Stimulated activated CD4-positive, alpha-beta T cell treated with anti-CD3 and anti-CD28 coated beads, Interleukin-4, amount 100 ng/mL, for 4 hours (primary cell): Measurements from ENCODE around the gene SGPP1.
"Not testable (repeated sequence)": the region's sequence is repeated elsewhere in the genome, so short reads cannot be mapped to it uniquely, and the experiment has no call there.

Experiments
- DNase-seq, 2 experiments: peaks; one replicate each; pipeline ENCODE4 v3.0.0-alpha.2; 2020

SGPP1 gene

GRCh38 chr14:63725786-63726460, 1.9 kb downstream of the SGPP1 start:
- no peak for DNase-seq

GRCh38 chr14:63717702-63718101, 10.2 kb downstream of the SGPP1 start:
- DNase-seq, result no peak

DNA sequence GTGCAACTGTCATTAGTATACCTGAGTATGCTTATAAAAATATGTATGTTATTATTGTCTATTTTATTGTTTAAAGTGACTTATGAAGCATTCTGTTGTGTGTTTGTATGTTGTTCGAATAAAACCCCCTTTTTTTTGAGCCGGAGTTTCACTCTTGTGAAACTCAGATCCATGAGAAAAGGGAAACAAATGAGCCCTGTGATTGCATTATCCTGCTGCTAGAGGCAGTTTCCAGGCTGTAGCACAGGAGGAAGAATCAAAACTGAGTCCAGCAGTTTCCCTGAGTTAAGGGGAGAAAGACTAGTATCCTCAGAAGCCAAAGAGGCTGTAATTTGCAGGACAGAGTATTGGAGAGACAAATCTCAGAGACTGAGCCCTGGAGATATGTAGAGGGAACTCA, 12.5 kb downstream of the SGPP1 start:
- no peak for DNase-seq

DNA sequence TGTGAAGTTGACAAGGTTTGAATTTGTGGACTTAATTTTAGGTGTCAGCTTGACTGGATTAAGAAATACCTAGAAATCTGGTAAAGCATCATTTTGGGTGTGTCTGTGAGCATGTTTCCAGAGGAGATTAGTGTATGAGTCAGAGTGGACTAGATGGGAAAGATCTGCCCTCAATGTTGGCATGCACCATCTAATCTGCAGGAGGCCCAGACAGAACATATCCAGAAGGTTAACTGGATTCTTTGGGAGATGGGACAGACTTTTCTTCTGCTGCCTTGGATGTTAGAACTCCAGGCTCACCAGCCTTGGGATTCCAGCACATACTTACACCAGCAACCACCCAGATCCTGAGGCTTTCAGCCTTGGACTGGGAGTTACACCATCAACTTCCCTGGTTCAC, 14.1 kb downstream of the SGPP1 start:
- DNase-seq, result no peak

- DNase-seq, result no peak
Measured at GRCh38 chr14:63713058-63713457, 14.8 kb downstream of the SGPP1 start.

- no peak for DNase-seq
Measured at GRCh38 chr14:63712123-63712522, 15.7 kb downstream of the SGPP1 start.

DNA sequence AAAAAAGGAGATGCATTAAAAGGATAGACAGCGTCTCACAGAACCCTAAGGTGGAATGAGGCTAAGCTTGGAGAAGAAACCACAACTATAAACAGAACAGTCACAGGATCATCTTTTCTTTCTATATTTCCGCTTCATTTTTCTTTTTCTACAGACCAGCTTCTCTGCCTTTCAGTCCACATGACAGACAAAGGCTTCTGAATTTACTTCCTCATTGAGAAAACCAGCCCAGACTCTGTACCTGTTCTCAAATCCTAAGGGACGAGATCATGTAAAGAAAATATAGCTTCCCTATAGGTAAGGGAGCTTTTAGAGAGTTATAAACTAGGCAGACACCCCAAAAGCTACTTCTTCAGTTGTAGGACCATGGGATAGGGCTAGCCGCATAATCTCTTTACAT, 17.4 kb downstream of the SGPP1 start:
- no peak for DNase-seq

DNA sequence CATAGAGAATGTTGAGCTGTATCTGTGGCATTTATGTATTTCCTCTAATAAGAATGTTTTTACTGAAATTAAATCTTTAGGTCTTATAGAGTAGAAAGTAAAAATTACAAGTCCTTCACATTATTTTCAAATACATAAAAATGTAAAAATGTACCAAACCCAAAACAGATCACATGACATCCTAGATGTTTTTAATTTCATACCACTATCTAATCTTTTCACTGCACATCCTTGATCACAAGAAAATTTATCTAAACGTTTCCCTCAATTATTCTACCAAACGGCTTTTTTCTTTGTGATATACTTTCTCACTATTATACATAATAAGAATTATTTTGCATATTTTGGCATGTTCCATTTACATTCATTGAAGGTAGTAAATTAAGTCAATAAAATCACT, 18.3 kb downstream of the SGPP1 start:
- DNase-seq, result no peak

DNA sequence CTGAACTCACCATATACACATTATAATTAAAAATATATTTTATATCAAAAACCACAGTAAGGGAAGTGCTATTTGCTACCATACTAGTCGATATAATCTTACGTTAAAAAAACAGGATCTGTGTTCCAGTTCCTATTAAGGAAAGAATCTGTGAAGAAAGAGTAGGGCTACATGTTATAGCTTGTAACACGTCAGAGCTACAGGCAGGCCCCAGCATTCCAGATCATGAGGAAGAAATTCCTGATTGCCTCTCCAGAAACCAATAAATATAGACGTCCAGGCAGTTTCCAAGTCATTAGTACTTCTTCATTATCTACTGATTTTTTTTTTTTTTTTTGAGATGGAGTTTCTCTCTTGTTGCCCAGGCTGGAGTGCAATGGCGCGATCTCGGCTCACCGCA, 20.6 kb downstream of the SGPP1 start:
- no peak for DNase-seq

DNA sequence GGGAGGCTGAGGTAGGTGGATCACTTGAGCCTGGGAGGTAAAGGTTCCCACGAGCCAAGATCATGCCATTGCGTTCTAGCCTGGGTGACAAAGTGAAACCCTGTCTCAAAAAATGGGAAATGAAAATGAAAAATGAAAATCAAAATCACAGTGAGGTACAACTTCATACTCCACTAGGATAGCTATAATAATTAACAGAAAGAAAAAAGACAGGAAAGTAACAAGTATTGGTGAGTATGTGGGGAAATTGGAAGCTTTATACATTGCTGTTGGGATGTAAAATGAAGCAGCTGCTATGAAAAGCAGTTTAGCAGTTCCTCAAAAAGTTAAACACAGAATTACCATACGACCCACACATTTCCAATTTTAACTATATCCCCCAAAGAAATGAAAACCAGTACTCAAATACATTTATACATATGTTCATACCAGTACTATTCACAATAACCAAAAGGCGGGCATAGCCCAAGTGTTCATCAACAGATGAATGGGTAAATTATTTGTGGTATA, 22.2 kb downstream of the SGPP1 start:
- DNase-seq, result no peak

DNA sequence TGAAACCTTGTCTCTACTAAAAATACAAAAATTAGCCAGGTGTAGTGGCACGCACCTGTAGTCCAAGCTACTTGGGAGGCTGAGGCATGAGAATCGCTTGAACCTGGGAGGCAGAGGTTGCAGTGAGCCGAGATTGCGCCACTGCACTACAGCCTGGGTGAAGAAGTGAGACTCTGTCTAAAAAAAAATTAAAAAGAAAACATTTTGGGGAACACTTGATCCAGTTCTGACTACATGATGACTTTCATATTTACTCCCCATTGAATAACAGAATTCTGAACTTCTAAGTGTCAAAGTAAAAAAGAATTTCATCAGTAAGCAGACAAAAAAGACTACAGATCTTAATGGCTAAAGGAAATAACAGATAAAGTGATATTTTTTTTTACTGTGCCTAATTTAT, 25.3 kb downstream of the SGPP1 start:
- DNase-seq, result not testable (repeated sequence)

DNA sequence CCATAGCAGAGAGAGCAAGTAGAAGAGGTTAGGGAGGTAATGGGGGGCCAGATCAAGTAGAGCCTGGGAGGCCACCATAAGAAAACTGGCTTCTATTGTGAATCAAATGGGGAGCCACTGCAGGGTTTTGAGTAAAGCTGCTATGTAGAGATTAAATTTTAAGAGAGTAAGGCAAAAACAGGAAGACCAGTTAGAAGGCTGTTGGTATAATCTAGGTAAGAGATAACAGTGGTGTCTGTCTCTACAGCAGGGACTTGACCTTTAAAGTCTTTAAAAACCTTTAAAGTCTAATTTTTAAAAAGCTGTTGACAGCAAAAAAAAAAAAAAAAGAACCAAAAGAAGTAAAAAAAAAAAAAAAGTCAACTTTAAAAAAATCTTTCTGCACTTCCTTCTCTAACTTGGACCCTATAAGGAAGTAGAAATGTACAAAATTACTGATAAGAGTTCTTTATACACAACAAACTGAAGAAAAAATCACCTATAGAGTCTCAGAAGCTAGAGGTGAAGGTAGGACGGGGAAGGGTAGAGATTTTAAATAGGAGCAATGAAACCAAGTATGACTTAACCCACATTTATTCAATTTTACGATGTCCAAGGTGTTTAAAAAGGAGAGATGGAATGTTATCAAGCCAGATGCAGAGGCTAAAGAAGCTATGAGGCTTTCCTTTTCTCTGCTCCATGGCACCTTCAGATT, 26.1 kb downstream of the SGPP1 start:
- no peak for DNase-seq

- DNase-seq, result no peak
Measured at GRCh38 chr14:63692310-63693020, 35.4 kb downstream of the SGPP1 start.

- no peak for DNase-seq
Measured at GRCh38 chr14:63689132-63689531, 38.7 kb downstream of the SGPP1 start.

- DNase-seq, result no peak
Measured at GRCh38 chr14:63686926-63687325, 40.9 kb downstream of the SGPP1 start.

- no peak for DNase-seq
Measured at GRCh38 chr14:63685401-63685800, 42.5 kb downstream of the SGPP1 start.

- no peak for DNase-seq
Measured at GRCh38 chr14:63682727-63683593, 44.9 kb downstream of the SGPP1 start.

DNA sequence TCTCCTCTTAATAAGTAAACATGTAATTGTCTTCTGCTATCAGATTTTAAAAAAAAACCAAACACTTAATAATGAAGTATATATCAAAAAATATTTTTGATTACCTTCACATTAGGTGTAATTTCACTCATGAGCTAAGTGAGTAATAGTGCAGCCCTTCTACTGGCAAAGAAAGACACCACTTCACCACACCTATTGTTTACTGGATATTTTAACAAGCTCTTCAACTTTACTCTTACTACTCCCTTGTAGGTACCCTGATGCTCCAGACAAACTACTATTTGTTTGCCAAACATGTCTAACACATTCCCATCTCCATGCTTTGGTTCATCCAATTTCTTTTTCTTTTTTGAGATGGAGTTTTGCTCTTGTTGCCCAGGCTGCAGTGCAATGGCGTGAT, 49.3 kb downstream of the SGPP1 start:
- no peak for DNase-seq

DNA sequence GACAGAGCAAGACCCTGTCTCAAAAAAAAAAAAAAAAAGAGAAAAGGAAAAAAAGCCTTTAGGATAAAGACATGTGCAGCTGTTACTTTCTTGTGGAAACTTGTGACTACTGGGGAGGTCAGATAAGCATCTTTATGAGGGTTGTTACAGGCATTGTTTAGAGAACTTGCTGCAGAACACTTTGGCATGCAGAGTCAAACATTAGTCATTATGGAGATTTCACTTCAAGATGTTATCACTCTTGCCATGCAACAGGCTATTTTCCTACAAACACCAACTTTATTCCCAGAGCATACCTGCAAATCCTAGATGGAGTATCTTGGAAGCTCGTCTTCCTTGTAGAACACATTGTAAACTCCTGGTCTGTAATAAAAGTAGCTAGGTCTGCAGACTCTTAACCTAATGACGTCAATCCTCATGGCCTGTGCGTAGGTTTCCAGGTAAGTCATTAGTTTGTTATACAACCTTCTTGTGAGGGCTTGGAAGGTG, 49.9 kb downstream of the SGPP1 start:
- no peak for DNase-seq

- DNase-seq, result no peak
Measured at GRCh38 chr14:63676615-63677014, 51.2 kb downstream of the SGPP1 start.

GRCh38 chr14:63673886-63674497, 53.9 kb downstream of the SGPP1 start:
- no peak for DNase-seq

- no peak for DNase-seq
Measured at GRCh38 chr14:63673255-63673654, 54.6 kb downstream of the SGPP1 start.
